Activated T-helper 1 cell treated with anti-CD3 and anti-CD28 coated beads, Interleukin-2, amount 50 U/mL, for 16 hours (primary cell): ENCODE measurements around the gene DRICH1.
"Not testable (repeated sequence)": the region's sequence is repeated elsewhere in the genome, so short reads cannot be mapped to it uniquely, and the experiment has no call there.

Experiments used
- DNase-seq, 2 donors: peaks; one replicate each; pipeline ENCODE4 v3.0.0-alpha.2; 2020; ENCODE audit warnings: low read depth in 1 of 2, low spot score in 1 of 2

DRICH1 gene

GRCh38 chr22:23569716-23570115 is 62.4 kb downstream of the DRICH1 start:
- no peak for DNase-seq

- DNase-seq: no peak
Measured at GRCh38 chr22:23569291-23569690, 62.8 kb downstream of the DRICH1 start.

- DNase-seq: no peak
Measured at GRCh38 chr22:23566705-23567475, 65.2 kb downstream of the DRICH1 start.

GRCh38 chr22:23565915-23566704 is 66.0 kb downstream of the DRICH1 start:
- DNase-seq: no peak

GRCh38 chr22:23565305-23565914 is 66.7 kb downstream of the DRICH1 start:
- no peak for DNase-seq

- DNase-seq: no peak
Measured at GRCh38 chr22:23564276-23564675, 67.8 kb downstream of the DRICH1 start.

- DNase-seq: no peak
Measured at GRCh38 chr22:23563111-23563510, 69.0 kb downstream of the DRICH1 start.

GRCh38 chr22:23562186-23562585 is 69.9 kb downstream of the DRICH1 start:
- no peak for DNase-seq

GRCh38 chr22:23561025-23561510 is 71.1 kb downstream of the DRICH1 start:
- not testable (repeated sequence) for DNase-seq

- not testable (repeated sequence) for DNase-seq
Measured at GRCh38 chr22:23560215-23560614, 71.9 kb downstream of the DRICH1 start.
